AG04450 (cell line): ENCODE measurements around the gene CRYAB. TPM values are rescaled to one million over a fixed set of nuclear protein-coding genes. Genes with fewer than 3 reads are reported as not detected.

Experiments used
- CTCF ChIA-PET: fragments of 300-600, 350-600 bp; formaldehyde crosslinking; extraction: SDS; loops from one replicate; lab custom pipeline; 2022; ENCODE audit warnings: antibody characterized with exemption, inconsistent platforms; lab: Charles Lee
- POLR2A ChIA-PET: fragments of 350-600 bp; formaldehyde crosslinking; extraction: SDS; loops from one replicate; lab custom pipeline; 2021; ENCODE audit warnings: antibody characterized with exemption, inconsistent platforms; lab: Yijun Ruan, JAX
- DNase-seq: peaks from one replicate; pipeline ENCODE4 v3.0.0-alpha.2; 2011; ENCODE audit warnings: low read depth, low spot score
- H3K27ac ChIP-seq: one replicate; pipeline ENCODE4 v1.5.1; 2012; ENCODE audit warnings: low read depth, low read length, control low read depth
- H3K27me3 ChIP-seq: one replicate; pipeline ENCODE4 v1.6.0; 2012; ENCODE audit warnings: low read length; ENCODE audit not compliant: control insufficient read depth, insufficient read depth
- H3K4me3 ChIP-seq: 2 replicates; pipeline ENCODE4 v1.5.1; 2011; ENCODE audit warnings: mild to moderate bottlenecking, low read depth, low read length, control low read depth
- H3K9me3 ChIP-seq: 2 replicates; pipeline ENCODE4 v1.5.1; 2012; ENCODE audit warnings: low read length; ENCODE audit not compliant: control insufficient read depth, insufficient read depth
- CTCF ChIP-seq: IDR thresholded peaks from 2 replicates; pipeline ENCODE4 v1.5.1; 2011; ENCODE audit warnings: low read depth, low read length, control low read depth, inconsistent platforms
- polyA plus RNA-seq: library from polyadenylated mRNA; depleted of rRNA; stranded (reverse); fragments of >200 nt; gene quantifications from 2 replicates; pipeline ENCODE4 v1.2.3, GENCODE V29; 2011

The CRYAB gene
- polyA plus RNA-seq, 1 experiment, result 6.3 TPM

- H3K9me3 ChIP-seq, result no peaks in the 10 kb centered on the region
- ChIA-PET CTCF (interaction anchor here (0.5 to 1.4 kb wide), 3 partner anchors 50 to 115 kb away, joined by 3 to 5 read pairs (median 4); no protein-coding TSS in a partner anchor), POLR2A (no interaction called here)
- no peak for TF ChIP-seq CTCF
- H3K27me3 ChIP-seq, result no peaks in the 10 kb centered on the region
- H3K27ac ChIP-seq, result no peak overlapping the region
- DNase-seq, result no peak
- H3K4me3 ChIP-seq, result no peak overlapping the region
Measured at GRCh38 chr11:111882202-111882601, 29.4 kb downstream of the CRYAB start.

GRCh38 chr11:111879637-111879960 is 32.0 kb downstream of the CRYAB start:
- TF ChIP-seq CTCF, result no peak
- ChIA-PET CTCF (interaction anchor here (1.2 kb wide), 1 partner anchor 117 kb away, joined by 5 read pairs; no protein-coding TSS in a partner anchor), POLR2A (no interaction called here)

GRCh38 chr11:111878849-111879636 is 32.5 kb downstream of the CRYAB start, which contains the start of the genes CFAP68 and FDXACB1:
CFAP68 (plus strand) TSS chr11:111879541; CDS start chr11:111879561, 20 bp downstream.
FDXACB1 (minus strand) TSS chr11:111879165; CDS start chr11:111879132, 33 bp downstream.
- Histone ChIP-seq H3K27ac (peak within 1 kb of the TSS; percentile 91), H3K4me3 (peak within 1 kb of the TSS; percentile 92), H3K9me3 (no peaks in the 10 kb centered on the region), H3K27me3 (no peaks in the 10 kb centered on the region)
- DNase-seq, result peak; percentile 91
- TF ChIP-seq CTCF, result peak; percentile 98
- CTCF ChIA-PET, result interaction anchor here (1.0 to 1.3 kb wide), 3 partner anchors 15 to 116 kb away, joined by 3 to 4 read pairs (median 4); no protein-coding TSS in a partner anchor
- POLR2A ChIA-PET, result interaction anchor here (0.6 to 0.8 kb wide), 2 partner anchors 48 to 170 kb away, joined by 4 read pairs; no protein-coding TSS in a partner anchor

More at GRCh38 chr11:111879637-111879960, 32.0 kb downstream of the CRYAB start:
- Histone ChIP-seq H3K27ac (peak overlapping the region; percentile 91), H3K4me3 (peak overlapping the region; percentile 92), H3K9me3 (no peaks in the 10 kb centered on the region), H3K27me3 (no peaks in the 10 kb centered on the region)
- no peak for DNase-seq

- Histone ChIP-seq H3K27me3 (no peaks in the 10 kb centered on the region), H3K9me3 (no peaks in the 10 kb centered on the region), H3K27ac (peak overlapping the region; percentile 91), H3K4me3 (peak overlapping the region; percentile 92)
- no peak for DNase-seq
- ChIA-PET POLR2A (interaction anchor here (0.6 to 0.8 kb wide), 2 partner anchors 48 to 171 kb away, joined by 4 read pairs; no protein-coding TSS in a partner anchor), CTCF (interaction anchor here (1.0 to 1.3 kb wide), 3 partner anchors 16 to 117 kb away, joined by 3 to 4 read pairs (median 4); no protein-coding TSS in a partner anchor)
- 0 out of 2 replicates have a peak, but pooled peaks have one; percentile 4 for TF ChIP-seq CTCF
Measured at GRCh38 chr11:111878385-111878848, 33.2 kb downstream of the CRYAB start.
